ENCODE results near the gene LYRM4. TPM values are rescaled to one million over a fixed set of nuclear protein-coding genes. Genes with fewer than 3 reads are reported as not detected.

Gene LYRM4
- total and polyA plus RNA-seq, 4 donors, result 15.2 to 23.2 (median 19.1) TPM

- TF ChIP-seq CTCF (IDR thresholded peaks at IDR 0.05; ENCODE audit: control extremely low read depth, extremely low read depth), result no peak
- H3K27me3 ChIP-seq (ENCODE audit: control insufficient read depth in 3 of 3, insufficient read depth in 3 of 3, low read length in 2 of 3), result no peaks in the 10 kb centered on the region
- no peak overlapping the region for H3K4me3 ChIP-seq
- H3K27ac ChIP-seq (ENCODE audit: low read depth in 1 of 2, low read length in 1 of 2), result no peak overlapping the region
- no peaks in the 10 kb centered on the region for H3K9me3 ChIP-seq (ENCODE audit: control insufficient read depth in 4 of 4, insufficient read depth in 3 of 4, low read length in 3 of 4)
- H3K36me3 ChIP-seq (ENCODE audit: control insufficient read depth in 4 of 4, insufficient read depth in 4 of 4, low read length in 4 of 4), result no peaks in the 10 kb centered on the region
- DNase-seq, result no peak
- H3K4me1 ChIP-seq (ENCODE audit: control insufficient read depth in 5 of 5, insufficient read depth in 5 of 5, low read length in 5 of 5), result no peaks in the 10 kb centered on the region
- no peak for ATAC-seq (ENCODE audit: insufficient read depth, low FRiP score)
- no peak overlapping the region for H3K9ac ChIP-seq (ENCODE audit: insufficient read depth in 1 of 2, low read length in 2 of 2)
- WGBS, 2 donors, result 94 to 96% methylated on average over 4 of the region's 4 CpGs
These were observed 100.5 kb downstream of the LYRM4 start for GRCh38 chr6:5160206-5160605.

- H3K9me3 ChIP-seq (ENCODE audit: control insufficient read depth in 4 of 4, insufficient read depth in 3 of 4, low read length in 3 of 4), result no peaks in the 10 kb centered on the region
These were observed 101.6 kb downstream of the LYRM4 start for GRCh38 chr6:5159162-5159561.

DNA sequence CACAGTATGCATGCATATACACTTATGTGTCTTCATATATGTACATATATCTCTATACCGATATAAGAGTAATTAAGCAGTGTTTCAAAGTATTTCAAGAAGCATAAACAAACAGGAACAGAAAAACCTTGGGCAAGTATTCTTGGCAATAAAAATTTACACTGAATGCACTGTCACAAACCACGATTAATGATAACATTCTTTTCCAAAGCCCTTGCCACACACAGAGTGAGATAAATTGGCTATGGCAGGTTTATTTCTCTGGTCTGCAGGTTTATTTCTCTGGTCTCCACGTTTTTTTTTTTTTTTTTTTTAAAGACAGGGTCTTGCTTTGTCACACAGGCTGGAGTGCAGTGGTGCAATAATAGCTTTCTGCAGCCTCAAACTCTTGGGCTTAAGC, 102.6 kb downstream of the LYRM4 start:
- H3K4me3 ChIP-seq, result no peak overlapping the region
- H3K36me3 ChIP-seq (ENCODE audit: control insufficient read depth in 4 of 4, insufficient read depth in 4 of 4, low read length in 4 of 4), result no peaks in the 10 kb centered on the region
- H3K9ac ChIP-seq (ENCODE audit: insufficient read depth in 1 of 2, low read length in 2 of 2), result no peak overlapping the region
- no peaks in the 10 kb centered on the region for H3K27me3 ChIP-seq (ENCODE audit: control insufficient read depth in 3 of 3, insufficient read depth in 3 of 3, low read length in 2 of 3)
- H3K27ac ChIP-seq (ENCODE audit: low read depth in 1 of 2, low read length in 1 of 2), result no peak overlapping the region
- DNase-seq (no peak), ATAC-seq (ENCODE audit: insufficient read depth, low FRiP score) (no peak)
- H3K4me1 ChIP-seq (ENCODE audit: control insufficient read depth in 5 of 5, insufficient read depth in 5 of 5, low read length in 5 of 5), result no peaks in the 10 kb centered on the region
- no peaks in the 10 kb centered on the region for H3K9me3 ChIP-seq (ENCODE audit: control insufficient read depth in 4 of 4, insufficient read depth in 3 of 4, low read length in 3 of 4)
- TF ChIP-seq CTCF (IDR thresholded peaks at IDR 0.05; ENCODE audit: control extremely low read depth, extremely low read depth), result no peak
- 60 to 62% methylated on average over 3 of the region's 3 CpGs for WGBS, 2 donors

More at GRCh38 chr6:5159162-5159561, 101.6 kb downstream of the LYRM4 start:
- no peak overlapping the region for H3K4me3 ChIP-seq
- ATAC-seq (ENCODE audit: insufficient read depth, low FRiP score) (no peak), DNase-seq (no peak)
- no peak overlapping the region for H3K27ac ChIP-seq (ENCODE audit: low read depth in 1 of 2, low read length in 1 of 2)
- TF ChIP-seq CTCF (IDR thresholded peaks at IDR 0.05; ENCODE audit: control extremely low read depth, extremely low read depth), result no peak
- H3K9ac ChIP-seq (ENCODE audit: insufficient read depth in 1 of 2, low read length in 2 of 2), result no peak overlapping the region
- H3K36me3 ChIP-seq (ENCODE audit: control insufficient read depth in 4 of 4, insufficient read depth in 4 of 4, low read length in 4 of 4), result no peaks in the 10 kb centered on the region
- no peaks in the 10 kb centered on the region for H3K27me3 ChIP-seq (ENCODE audit: control insufficient read depth in 3 of 3, insufficient read depth in 3 of 3, low read length in 2 of 3)
- 90 to 95% methylated on average over 1 of the region's 1 CpG for WGBS, 2 donors
- H3K4me1 ChIP-seq (ENCODE audit: control insufficient read depth in 5 of 5, insufficient read depth in 5 of 5, low read length in 5 of 5), result no peaks in the 10 kb centered on the region

GRCh38 chr6:5157621-5158138, 103.1 kb downstream of the LYRM4 start:
- H3K9ac ChIP-seq (ENCODE audit: insufficient read depth in 1 of 2, low read length in 2 of 2), result no peak overlapping the region
- H3K4me1 ChIP-seq (ENCODE audit: control insufficient read depth in 5 of 5, insufficient read depth in 5 of 5, low read length in 5 of 5), result no peaks in the 10 kb centered on the region
- H3K36me3 ChIP-seq (ENCODE audit: control insufficient read depth in 4 of 4, insufficient read depth in 4 of 4, low read length in 4 of 4), result no peaks in the 10 kb centered on the region
- no peaks in the 10 kb centered on the region for H3K9me3 ChIP-seq (ENCODE audit: control insufficient read depth in 4 of 4, insufficient read depth in 3 of 4, low read length in 3 of 4)
- no peak overlapping the region for H3K27ac ChIP-seq (ENCODE audit: low read depth in 1 of 2, low read length in 1 of 2)
- H3K27me3 ChIP-seq (ENCODE audit: control insufficient read depth in 3 of 3, insufficient read depth in 3 of 3, low read length in 2 of 3), result no peaks in the 10 kb centered on the region
- WGBS, 2 donors, result 85 to 89% methylated on average over 10 of the region's 10 CpGs
- no peak for ATAC-seq (ENCODE audit: insufficient read depth, low FRiP score)
- no peak overlapping the region for H3K4me3 ChIP-seq
- TF ChIP-seq CTCF (IDR thresholded peaks at IDR 0.05; ENCODE audit: control extremely low read depth, extremely low read depth), result no peak
- no peak for DNase-seq

Measured in lung (tissue), 12 donors.